ENCODE measurements around the gene NR1H3. TPM values are rescaled to one million over a fixed set of nuclear protein-coding genes. Genes with fewer than 3 reads are reported as not detected.

The NR1H3 gene
- total RNA-seq, 2 donors from 2014 or later, result 15.9 to 23.2 TPM

GRCh38 chr11:47216121-47216798 lies 41.5 kb upstream of the NR1H3 start:
- Histone ChIP-seq H3K4me1 (peaks cover 0 to 30% of the 10 kb centered on the region in 2 donors), H3K27me3 (no peaks in the 10 kb centered on the region), H3K4me3 (peak overlapping the region; percentile 61 to 66), H3K9me3 (no peaks in the 10 kb centered on the region), H3K27ac (peak overlapping the region; percentile 91 to 97), H3K36me3 (no peaks in the 10 kb centered on the region)
- TF ChIP-seq CTCF (IDR thresholded peaks at IDR 0.05), result peak in 1 of 2 donors; percentile 16
- peak; percentile 74 for DNase-seq (ENCODE audit: low spot score)

GRCh38 chr11:47220401-47220821 lies 37.4 kb upstream of the NR1H3 start:
- Histone ChIP-seq H3K4me3 (no peak overlapping the region), H3K9me3 (no peaks in the 10 kb centered on the region), H3K27ac (peak overlapping the region in 1 of 2 donors; percentile 18), H3K36me3 (peaks cover 7% of the 10 kb centered on the region), H3K4me1 (peaks cover 0 to 28% of the 10 kb centered on the region in 2 donors), H3K27me3 (no peaks in the 10 kb centered on the region)
- TF ChIP-seq CTCF (IDR thresholded peaks at IDR 0.05), result no peak
- no peak for DNase-seq (ENCODE audit: low spot score)

GRCh38 chr11:47222696-47223095 lies 35.1 kb upstream of the NR1H3 start:
- Histone ChIP-seq H3K27ac (no peak overlapping the region), H3K4me1 (peaks cover 0 to 12% of the 10 kb centered on the region in 2 donors), H3K27me3 (no peaks in the 10 kb centered on the region), H3K4me3 (no peak overlapping the region), H3K36me3 (peaks cover 12% of the 10 kb centered on the region), H3K9me3 (no peaks in the 10 kb centered on the region)
- no peak for DNase-seq (ENCODE audit: low spot score)
- TF ChIP-seq CTCF (IDR thresholded peaks at IDR 0.05), result no peak

GRCh38 chr11:47225552-47226400 lies 32.0 kb upstream of the NR1H3 start:
- Histone ChIP-seq H3K27me3 (no peaks in the 10 kb centered on the region), H3K4me3 (no peak overlapping the region), H3K36me3 (peaks cover 18% of the 10 kb centered on the region), H3K9me3 (no peaks in the 10 kb centered on the region), H3K27ac (no peak overlapping the region), H3K4me1 (peaks cover 0 to 2% of the 10 kb centered on the region in 2 donors)
- DNase-seq (ENCODE audit: low spot score), result no peak
- TF ChIP-seq CTCF (IDR thresholded peaks at IDR 0.05), result no peak

GRCh38 chr11:47229161-47229560 lies 28.6 kb upstream of the NR1H3 start:
- no peak for DNase-seq (ENCODE audit: low spot score)
- peaks cover 11% of the 10 kb centered on the region for H3K36me3 ChIP-seq

More at GRCh38 chr11:47229161-47229560, 28.6 kb upstream of the NR1H3 start:
- H3K9me3 ChIP-seq, result no peaks in the 10 kb centered on the region
- H3K4me1 ChIP-seq, result no peaks in the 10 kb centered on the region
- H3K27ac ChIP-seq, result no peak overlapping the region
- no peaks in the 10 kb centered on the region for H3K27me3 ChIP-seq
- no peak overlapping the region for H3K4me3 ChIP-seq
- TF ChIP-seq CTCF (IDR thresholded peaks at IDR 0.05), result no peak

Measured in right atrium auricular region (tissue), 2 donors.